OCI-M2 (cell line): Measurements from ENCODE around the gene ARNT2.

Experiments used
- DNase-seq: peaks from one replicate; lab custom pipeline; 2025; ENCODE audit not compliant: unreplicated experiment; lab: John Stamatoyannopoulos, UW

ARNT2 gene

DNA sequence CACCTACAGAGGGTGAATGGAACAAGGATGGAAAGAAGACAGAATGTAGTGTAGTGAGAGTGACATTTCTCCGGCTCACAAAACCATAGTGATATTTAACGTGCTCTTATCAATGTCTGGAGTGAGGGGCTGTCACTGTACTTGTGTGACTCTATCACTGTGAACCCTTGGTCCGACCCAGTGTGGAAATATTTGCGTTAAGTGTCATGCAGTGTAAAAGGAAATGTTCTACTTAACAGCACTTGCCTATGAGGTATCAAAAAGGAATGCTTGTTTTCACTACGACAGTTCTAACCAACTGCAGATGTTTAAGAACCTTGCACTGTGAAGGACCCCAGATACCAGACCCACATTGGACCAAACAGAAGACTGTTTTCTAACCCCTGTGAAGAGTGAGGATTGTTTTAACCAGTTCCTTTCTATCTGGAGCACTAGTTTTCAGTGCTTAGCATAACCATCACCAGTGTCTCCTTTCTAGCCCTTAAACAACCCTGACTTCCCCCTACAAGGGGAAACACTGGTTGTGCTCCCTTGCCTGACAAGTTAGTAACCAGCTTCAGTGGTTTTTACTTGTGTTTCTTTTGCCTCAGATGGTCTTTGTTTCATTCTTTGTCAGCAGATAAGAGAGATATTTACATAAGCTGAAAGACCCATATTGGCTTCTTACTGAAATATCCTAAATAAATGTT is 146.2 kb downstream of the ARNT2 start:
- DNase-seq = no peak

DNA sequence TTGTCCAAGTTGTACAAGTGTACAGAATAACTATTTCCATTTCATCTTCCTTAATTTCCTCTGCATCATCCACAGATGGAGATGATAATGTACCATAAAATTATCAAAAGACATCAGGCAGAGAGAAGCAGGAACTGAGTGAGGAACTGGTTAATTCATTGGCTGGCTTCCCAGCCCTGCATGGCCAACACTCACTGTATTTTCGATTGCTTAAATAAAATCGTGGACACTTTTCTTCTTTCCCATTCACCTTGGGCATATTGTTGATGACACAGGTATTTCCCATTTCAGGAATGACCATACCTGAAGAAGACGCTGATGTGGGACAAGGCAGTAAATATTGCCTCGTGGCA is 146.7 kb downstream of the ARNT2 start:
- no peak for DNase-seq

DNA sequence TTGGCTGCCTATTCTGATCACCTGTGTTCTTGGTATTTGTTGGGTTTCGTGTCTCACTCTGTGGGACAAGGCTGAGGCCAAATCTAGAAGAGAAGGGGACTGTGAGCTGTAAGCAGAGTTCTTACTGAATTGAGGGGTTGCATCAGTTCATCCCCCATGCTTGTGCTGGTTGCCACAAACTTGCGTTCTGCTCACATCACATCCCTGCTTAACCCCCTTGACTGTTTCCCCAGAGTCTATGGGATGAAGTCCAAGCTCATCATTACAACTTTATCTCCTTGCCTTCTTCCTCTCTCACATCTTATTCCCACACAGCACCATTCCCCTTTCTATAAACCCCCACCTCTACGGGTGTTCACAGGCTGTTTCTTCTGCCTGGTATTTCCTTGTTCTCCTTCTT is 147.2 kb downstream of the ARNT2 start:
- no peak for DNase-seq

DNA sequence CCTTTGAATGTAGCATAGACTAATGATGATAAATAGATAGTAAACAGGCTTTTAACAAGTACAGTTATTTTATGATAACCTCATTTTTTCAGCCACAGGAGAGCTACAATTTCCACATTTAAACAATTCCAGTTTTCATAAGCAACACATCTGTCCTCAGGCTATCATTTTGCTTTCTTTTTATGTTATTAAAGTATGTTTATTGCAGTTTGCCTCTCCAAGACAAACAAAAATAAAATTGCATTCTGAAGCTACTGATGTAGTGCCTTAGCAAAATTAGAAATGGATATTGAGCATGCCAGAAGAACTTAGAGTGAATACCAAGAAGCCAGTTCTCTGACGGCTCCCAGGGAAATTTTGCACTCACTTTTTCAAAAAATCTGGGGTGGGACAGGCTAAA is 150.4 kb downstream of the ARNT2 start:
- DNase-seq = no peak

DNA sequence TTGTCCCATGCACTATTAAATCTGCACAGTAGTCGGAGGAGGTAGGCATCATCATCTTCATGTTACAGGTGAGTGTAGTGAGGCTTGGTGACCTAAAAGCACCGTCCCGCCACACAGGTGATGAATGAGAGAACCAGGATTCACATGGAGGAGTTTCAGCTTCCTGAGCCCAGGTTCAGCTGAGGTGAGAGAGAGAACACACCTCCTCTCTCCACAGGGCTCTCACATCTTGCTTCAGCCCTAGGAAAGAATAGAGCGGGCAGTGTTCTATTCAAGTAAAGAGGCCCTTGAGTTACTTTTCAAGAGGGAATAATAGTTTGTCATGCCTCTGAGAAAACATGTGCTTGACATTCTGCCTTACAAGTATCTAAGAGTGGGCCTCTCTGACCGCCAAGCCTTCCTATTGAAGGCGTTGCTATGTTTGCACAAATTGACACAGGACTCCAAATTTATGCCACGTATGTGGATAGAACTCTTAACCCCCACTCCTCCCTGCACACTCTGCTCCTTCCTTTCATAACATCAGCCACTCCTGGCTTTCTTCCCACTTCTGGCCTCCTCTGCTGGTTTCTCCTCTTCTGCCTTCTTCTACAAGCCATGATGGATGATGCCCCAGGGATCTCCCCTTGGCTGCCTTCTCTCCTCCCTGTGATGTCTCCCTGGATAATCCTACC is 152.6 kb downstream of the ARNT2 start:
- DNase-seq = no peak

DNA sequence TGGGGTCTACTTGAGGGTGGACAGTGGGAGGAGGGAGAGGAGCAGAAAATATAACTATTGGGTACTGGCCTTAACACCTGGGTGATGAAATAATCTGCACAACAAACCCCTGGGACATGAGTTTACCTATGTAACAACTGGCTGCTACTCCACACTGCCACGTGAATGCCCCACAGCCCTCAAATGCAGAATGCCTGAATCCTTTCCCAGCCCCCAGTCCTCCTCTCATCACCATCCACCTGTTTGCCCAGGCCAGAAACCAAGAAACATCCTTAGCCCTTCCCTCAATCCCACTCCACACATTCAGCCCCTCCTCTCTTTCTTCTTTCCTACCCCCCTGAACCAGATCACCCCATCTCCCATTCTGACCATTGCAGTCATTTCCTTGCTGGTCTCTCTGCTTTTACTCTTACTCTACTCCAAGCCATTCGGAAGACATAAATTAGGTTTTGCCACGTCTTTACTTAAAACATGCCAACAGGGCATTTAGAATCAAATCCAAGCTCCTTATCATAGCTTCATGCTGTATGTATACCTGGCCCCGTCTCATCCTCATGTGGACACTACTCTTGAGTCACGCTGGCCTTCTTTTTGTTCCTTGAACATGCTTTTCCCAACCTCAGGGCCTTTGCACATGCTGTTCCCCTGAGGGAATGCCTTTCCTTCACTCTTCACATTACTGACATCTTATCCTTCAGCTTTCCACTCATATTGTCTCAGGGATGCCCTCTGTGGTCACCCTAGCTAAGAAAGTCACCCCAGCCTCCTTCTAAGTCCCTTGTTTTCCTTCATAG is 153.5 kb downstream of the ARNT2 start:
- DNase-seq = no peak

DNA sequence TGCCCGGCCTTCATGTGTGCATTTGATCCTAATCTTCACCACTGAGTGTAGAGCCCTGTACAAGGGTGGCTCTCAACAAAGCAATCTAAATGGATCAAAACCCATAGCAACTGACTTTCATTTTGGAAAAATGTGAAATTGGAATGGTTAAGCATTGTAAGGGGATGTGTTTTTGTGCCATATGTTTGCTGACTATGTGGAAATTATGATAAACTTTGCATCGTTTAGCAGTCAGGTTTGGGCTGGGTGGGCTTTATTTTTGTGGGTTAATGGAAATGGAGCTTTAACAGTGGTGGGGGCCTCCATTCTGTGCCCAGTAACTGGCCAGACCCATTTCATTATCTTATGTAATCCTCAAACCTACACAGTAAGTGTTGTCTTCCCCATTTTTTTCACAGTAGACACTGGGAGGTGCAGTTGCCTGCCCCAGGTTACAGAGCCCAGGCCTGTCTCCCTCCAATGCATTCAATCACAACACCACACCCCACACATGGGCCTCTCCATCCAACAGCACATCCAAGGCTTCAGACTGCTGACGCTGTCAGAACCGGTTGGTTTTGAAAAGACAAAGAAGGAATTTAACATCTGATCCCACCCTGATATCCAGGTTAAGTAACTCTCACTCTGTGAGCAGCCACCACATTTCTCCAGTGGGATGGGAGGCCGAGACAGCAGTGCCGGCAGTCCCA is 154.6 kb downstream of the ARNT2 start:
- no peak for DNase-seq

DNA sequence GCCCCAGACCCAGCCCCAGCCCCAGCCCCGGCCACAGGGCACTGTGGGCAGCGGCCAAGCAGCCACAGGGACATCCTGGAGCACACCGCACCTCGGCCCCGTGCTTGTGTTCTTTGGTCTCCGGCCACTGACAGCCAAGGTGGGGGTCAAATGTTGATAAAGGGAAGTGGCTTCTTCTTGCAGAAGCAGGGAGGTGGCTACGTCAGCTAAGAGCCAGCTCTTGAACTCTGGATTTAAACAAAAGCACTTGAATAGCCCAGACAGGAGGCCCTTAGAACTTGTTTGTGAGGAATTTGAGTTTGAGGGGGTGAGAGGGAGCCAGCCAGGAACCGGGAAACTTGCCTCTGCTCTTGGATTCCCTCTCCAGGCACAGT is 155.1 kb downstream of the ARNT2 start:
- DNase-seq = no peak

DNA sequence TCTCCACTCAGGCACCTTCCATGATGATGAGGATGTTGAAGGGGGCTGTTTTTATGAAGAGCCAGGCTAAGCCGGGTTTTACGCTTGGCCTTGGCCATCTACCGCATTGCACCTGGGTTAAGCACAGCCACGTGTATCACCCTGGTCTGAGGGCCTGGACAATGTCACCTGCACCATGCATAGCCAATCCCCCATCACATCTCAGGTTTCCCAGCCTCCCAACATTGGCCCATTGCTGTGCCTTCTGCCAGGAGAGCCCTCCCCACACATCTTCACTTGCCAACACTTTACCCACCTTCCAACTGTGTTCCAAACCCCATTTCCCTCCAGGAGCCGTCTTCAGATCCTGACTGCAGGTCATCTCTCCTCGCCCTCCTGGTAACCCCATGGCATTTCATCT is 155.6 kb downstream of the ARNT2 start:
- no peak for DNase-seq

DNA sequence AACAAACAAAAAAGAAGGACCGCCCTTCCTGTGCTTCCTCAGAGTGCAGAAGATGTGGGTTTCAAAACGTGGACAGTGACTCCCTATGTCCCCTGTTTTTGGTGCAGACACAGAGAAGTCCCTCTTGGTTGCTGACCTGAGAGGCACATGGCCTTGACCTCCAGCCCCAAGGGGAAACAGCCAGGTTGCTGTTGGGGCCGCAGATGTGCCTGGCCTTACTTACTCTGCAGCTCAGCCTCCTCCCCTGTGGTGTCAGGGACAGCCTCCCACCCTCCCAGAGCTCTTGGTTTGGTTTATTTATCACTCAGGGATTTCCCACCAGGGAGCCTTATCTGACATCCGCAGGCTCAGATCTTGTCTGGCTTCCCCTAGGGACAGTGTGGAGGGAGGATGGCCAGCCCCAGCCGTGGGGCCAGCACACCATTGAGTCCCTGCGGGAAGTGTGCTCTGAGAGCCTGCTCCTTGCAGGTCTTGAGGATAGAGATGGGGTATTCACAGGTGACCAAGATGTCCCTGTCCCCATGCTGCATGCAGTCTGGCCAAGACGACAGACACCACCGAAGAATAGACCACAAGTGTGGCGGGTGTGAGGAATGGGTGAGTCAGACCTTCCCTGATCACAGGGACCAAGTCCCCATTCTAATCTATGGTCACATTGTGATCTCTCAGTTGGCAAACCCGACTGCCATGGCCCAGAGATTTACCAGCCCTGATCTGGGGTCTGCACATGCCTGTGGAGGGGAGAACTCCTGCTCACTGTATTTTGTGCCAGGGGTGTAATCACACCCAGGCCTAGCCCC is 156.6 kb downstream of the ARNT2 start:
- DNase-seq = no peak

DNA sequence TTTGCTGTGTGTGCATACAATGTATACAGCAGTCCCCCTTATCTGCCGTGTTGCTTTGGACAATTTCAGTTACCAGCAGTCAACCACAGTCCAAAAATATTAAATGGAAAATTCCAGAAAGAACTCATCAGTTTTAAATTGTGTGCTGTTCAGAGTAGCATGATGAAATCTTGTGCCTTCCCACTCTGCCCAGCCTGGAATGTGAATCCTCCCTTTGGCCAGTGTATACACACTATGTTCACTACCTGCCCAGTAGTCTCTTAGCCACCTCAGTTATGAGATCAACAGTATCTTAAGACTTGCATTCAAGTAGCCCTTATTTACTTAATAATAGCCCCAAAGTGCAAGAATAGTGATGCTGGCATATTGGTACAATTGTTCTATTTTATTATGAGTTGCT is 157.3 kb downstream of the ARNT2 start:
- DNase-seq = no peak

DNA sequence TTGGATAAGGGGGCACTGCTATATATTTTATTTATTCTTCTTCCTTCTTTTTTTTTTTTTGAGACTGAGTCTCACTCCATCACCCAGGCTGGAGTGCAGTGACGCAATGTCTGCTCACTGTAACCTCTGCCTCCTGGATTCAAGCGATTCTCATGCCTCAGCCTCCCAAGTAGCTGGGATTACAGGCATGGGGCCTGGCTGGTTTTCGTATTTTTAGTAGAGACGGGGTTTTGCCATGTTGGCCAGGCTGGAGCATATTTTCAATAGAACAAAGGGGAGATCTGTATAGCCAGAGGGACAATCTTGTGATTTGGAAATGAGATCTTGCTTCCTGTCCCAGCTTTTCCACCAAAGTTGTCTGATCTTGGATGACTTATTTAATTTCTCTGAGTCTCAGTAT is 157.9 kb downstream of the ARNT2 start:
- no peak for DNase-seq

DNA sequence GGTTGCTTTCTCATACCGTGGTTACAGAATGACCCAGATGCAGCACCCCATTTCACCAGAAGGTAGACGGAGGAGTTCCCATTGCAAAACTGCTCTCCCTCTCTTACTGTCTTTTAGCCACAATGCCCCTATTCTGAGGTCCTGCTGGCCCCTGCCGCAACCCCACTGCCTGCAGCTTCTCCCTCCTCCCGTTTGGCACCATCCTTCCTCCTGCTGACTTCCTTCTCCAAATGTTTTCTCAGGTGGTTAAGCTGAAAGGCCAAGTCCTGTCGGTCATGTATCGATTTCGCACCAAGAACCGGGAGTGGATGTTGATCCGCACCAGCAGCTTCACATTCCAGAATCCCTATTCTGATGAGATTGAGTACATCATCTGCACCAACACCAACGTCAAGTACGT is 158.7 kb downstream of the ARNT2 start:
- DNase-seq = no peak

DNA sequence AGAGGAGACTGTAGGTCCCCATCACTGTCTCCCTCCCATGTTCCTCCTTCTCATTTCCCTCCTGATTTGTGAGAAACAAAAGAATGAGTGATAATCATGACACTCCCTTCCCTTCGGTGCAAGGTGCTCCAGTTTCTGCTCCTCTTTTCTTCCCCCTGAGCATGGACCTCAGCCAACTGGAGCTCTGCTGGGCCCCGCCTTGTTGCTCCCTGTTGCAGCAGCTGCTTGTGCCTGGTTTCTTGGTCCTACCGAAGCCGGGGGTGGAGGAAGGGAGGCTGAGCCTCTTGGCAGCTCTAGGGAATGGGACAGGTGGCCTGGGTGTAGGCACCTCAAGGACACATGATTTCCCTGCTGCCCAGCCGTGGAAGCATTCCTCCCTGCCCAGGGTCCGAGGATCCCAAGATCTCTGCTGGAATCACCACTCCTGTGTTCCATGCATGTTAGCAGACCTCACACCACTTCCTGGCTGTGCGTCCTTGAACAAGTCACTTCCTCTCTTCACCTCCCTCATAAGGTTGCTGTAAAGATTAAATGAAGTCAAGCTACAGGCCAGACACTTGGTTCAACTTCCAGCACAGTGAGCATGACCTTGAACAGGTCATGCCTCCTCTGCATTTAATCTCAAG is 159.3 kb downstream of the ARNT2 start:
- no peak for DNase-seq

DNA sequence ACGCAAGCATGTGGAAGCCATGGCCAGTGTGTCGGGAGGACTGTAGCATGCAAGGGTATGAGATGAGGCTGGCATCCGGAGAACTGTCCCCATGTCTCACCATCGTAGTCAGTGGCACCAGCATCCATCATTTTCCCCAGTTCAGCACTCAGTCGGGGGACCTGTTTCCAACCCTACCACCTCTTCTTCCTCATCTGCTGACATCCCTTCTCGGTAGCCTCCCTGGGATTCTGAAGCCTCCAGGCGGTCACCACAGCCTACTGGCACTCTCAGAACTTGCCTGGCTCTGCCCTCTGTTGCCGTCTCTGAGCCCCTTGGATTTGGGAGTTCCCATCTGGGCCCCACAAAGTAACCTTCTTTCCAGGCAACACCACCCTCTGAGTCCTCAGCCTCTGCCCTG is 159.9 kb downstream of the ARNT2 start:
- DNase-seq = no peak

DNA sequence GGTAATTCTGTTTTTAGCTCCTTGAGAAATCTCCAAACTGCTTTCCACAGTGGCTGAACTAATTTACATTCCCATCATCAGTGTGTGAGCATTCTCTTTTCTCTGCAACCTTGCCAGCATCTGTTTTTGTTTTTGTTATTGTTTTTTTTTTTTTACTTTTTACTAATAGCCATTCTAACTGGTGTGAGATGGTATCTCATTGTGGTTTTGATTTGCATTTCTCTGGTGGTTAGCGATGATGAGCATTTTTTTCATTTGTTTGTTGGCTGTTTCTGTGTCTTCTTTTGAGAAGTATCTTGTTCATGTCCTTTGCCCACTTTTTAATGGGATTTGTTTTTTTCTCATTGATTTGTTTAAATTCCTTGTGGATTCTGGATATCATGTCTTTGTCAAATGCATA is 161.2 kb downstream of the ARNT2 start:
- no peak for DNase-seq

DNA sequence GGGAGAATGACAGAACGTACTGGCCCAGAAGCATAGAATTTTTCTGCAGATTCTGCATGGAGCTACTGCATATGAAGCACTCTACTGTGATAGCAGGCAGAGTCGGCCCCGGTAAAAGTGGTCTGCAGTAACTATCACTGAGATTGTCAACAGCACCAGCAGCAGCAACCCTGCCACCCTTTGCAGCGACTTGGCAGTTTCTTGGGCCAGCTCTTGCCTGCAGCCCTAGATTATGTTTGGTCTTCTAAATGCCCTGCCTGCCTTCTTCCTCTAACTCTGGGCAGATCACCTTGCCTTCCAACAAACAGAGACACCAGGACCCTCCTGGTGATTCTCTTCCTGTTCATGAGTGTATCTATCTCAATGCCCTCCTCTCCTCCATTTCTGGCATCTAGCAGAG is 161.8 kb downstream of the ARNT2 start:
- no peak for DNase-seq

DNA sequence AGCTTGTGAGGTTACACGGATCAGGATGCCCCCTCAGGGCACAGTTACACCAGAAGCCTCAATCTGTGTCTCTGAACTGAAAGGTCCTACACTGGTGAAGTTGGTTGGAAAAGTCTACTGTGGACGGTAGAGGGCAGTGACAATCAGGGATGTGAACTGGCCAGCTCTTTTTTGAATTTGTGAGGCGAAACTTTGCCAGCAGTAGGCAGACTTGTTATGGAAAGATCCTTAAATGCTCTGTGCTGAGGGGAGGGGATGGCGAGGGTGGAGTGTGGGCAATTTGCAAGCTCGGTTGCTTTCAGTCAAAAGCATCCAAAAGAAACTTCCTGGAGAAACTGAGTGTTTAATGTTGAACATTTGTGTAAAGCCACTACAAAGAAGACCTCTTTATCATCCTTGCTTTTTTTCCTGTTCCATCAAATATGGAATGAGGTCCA is 163.6 kb downstream of the ARNT2 start:
- no peak for DNase-seq

DNA sequence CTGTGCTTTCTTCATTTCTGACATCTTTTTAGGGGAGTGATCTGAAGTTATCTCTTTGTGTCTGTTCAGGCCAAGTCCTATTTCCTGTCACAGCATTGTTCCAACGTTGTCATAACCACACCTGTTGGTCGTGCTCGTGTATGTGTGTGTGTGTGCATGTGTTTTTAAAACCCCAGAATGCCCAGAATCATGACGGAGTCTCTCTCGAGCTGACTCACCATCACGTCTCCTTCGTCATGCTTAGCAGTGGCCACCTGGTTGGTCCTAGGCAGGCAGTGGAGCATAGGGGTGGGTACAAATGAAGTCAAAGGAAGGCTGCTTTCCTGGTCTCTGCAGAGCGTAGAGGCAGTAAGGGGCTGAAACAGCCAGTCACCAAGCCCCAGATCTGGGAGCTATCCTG is 164.1 kb downstream of the ARNT2 start:
- no peak for DNase-seq

DNA sequence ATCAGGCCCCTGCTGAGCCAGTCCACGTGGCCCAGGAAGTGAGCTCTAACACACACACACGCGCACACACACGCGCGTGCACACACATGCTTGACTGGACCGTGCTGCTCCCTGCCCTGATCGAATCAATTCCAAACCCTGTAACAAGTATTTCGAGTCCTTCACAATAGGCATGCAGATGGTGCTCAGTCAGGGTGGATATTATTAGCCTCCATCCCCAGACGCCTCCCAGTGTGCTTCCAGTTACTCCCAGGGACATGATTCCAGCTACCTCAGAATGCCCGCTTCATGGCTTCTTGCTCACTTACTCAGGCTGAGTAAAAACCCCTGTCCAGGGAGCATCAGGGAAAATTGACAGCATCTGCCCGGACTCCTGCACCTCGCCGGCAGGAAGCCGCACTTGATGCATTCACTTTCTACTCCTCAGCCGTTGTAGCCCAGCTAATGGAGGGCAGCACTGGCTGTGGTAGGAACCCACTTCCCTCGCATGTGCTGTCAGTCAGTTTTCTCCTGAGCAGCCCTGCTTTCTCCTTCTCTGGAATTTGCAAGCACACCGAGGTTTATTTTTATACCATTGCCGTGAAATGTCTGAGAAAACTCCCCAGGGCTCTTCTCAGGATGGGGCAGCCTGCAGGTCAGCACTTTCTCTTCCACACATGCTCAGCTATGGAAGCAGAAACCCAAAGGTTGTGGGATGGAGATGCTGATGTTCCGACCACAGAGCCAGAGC is 164.9 kb downstream of the ARNT2 start:
- no peak for DNase-seq
